Subcutaneous adipose tissue (tissue), 4 donors: ENCODE results near the gene OSBPL9. TPM values are rescaled to one million over a fixed set of nuclear protein-coding genes. Genes with fewer than 3 reads are reported as not detected.

ENCODE experiments used
- CTCF ChIP-seq: fragments of 450-650 bp; IDR thresholded peaks from one replicate; pipeline ENCODE4 v1.5.1; 2016; ENCODE audit warnings: low read depth, mild to moderate bottlenecking, control low read depth, antibody characterized with exemption, moderate library complexity
- total RNA-seq, 4 donors: library from RNA; depleted of rRNA; stranded (reverse); fragments of >200 nt; gene quantifications; one replicate each; pipeline ENCODE4 v1.1.0, GENCODE V29; 2016

OSBPL9 gene
- total RNA-seq, 4 donors from 2014 or later, result 75.2 to 197 (median 96.6) TPM

GRCh38 chr1:51629918-51630317 lies 13.0 kb downstream of the OSBPL9 start:
- TF ChIP-seq CTCF, result no peak

GRCh38 chr1:51630393-51630792 lies 13.5 kb downstream of the OSBPL9 start:
- TF ChIP-seq CTCF, result no peak

- TF ChIP-seq CTCF, result no peak
These were observed 14.0 kb downstream of the OSBPL9 start for GRCh38 chr1:51630922-51631321.

- no peak for TF ChIP-seq CTCF
These were observed 14.9 kb downstream of the OSBPL9 start for GRCh38 chr1:51631747-51632146.

- no peak for TF ChIP-seq CTCF
These were observed 17.7 kb downstream of the OSBPL9 start for GRCh38 chr1:51634618-51635017.

GRCh38 chr1:51635615-51636014 lies 18.7 kb downstream of the OSBPL9 start:
- TF ChIP-seq CTCF, result no peak

- no peak for TF ChIP-seq CTCF
These were observed 19.3 kb downstream of the OSBPL9 start for GRCh38 chr1:51636191-51636590.
